ENCODE data around the gene HSD17B14. TPM values are rescaled to one million over a fixed set of nuclear protein-coding genes. Genes with fewer than 3 reads are reported as not detected.

The HSD17B14 gene
- total and polyA plus RNA-seq, 9 of the 15 experiments (the other 6 are each of a cell fraction or from before 2014, with no cell fraction given) = 0.16 TPM; not detected in 8

GRCh38 chr19:48795055-48795684 lies 41.1 kb downstream of the HSD17B14 start (continued):
- TF ChIP-seq ZBTB12 (CRISPR knock-in tag; IDR thresholded peaks at IDR 0.05) (peak; percentile 33; the same call in 1 of the 2 replicates), PCBP2 (IDR thresholded peaks at IDR 0.05; ENCODE audit: low read depth, low read length, poor library complexity, severe bottlenecking) (no peak), IRF9 (tag; IDR thresholded peaks at IDR 0.05) (no peak), REST (IDR thresholded peaks at IDR 0.05; ENCODE audit: borderline replicate concordance) (peak; percentile 93), REST (CRISPR knock-in tag; IDR thresholded peaks at IDR 0.05; ENCODE audit: low read depth) (peak; percentile 76), ZKSCAN8 (CRISPR knock-in tag; IDR thresholded peaks at IDR 0.05) (no peak), ZKSCAN1 (IDR thresholded peaks at IDR 0.05; ENCODE audit: low read depth, low read length) (peak; percentile 24; the same call in 1 of the 2 replicates), STAT5A (IDR thresholded peaks at IDR 0.05; ENCODE audit: borderline replicate concordance, low read length) (no peak), ATF4 (CRISPR knock-in tag; IDR thresholded peaks at IDR 0.05) (peak; percentile 66), ERF (CRISPR knock-in tag; IDR thresholded peaks at IDR 0.05) (no peak; the same call in 1 of the 2 replicates), ESRRA (IDR thresholded peaks at IDR 0.05; ENCODE audit: borderline replicate concordance, low read depth) (peak; percentile 63), MAX (CRISPR knock-in tag; IDR thresholded peaks at IDR 0.05) (peak; percentile 79), PURB (CRISPR knock-in tag; IDR thresholded peaks at IDR 0.05; ENCODE audit: low read depth) (no peak), HDAC6 (IDR thresholded peaks at IDR 0.05; ENCODE audit: low read depth, low read length) (no peak)

Measured in K562 (cell line).